Measurements from ENCODE around the gene UNG.
A peak's percentile ranks its signal among the peaks of the same experiment; 100 is the strongest.

Gene UNG

DNA sequence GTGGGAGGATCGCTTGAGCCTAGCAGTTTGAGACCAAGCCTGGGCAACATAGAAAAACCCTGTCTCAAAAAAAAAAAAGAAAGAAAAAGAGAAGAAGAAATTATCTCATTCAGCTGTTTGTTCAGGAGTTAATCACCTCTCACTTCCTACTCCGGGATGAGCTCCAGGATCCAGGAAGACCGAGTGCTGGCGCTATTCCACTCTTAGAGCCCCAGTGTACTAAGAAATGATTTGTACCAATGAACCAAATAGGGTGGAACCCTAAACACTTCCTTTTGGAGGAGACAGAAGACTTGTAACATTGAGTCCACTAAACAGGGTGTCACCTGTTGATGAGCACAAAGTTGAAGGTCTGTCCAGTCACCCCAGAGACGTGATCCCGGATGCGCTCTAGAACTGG is 7.7 kb upstream of the UNG start:
- no peak for DNase-seq (ENCODE audit: low read depth)

DNA sequence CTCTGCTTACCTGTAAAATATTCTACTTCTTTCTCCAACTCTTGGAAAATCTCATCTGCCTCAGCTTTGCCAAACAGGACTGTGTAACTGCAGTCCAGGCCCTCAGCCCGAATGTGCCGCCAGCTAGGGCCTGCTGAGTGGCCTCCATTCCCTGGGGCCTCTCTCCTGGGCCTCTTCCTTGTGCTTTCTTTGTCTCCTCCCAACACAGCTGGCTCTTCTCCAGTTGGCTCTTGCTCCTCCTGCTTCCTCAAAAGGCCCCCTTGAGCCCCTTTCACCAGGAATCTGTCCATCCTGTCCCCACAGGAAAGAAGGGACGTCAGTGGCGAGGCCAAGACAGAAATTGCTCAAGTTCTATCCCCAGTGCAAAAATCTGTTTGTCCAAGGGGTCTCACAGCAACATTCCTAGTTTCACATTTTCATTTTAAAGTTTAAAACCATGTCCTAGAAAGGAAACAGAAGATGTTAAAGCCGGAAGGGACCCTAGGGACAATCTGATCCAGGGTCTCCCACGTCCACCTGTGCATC is 4.8 kb upstream of the UNG start:
- DNase-seq (ENCODE audit: low read depth) = no peak

DNA sequence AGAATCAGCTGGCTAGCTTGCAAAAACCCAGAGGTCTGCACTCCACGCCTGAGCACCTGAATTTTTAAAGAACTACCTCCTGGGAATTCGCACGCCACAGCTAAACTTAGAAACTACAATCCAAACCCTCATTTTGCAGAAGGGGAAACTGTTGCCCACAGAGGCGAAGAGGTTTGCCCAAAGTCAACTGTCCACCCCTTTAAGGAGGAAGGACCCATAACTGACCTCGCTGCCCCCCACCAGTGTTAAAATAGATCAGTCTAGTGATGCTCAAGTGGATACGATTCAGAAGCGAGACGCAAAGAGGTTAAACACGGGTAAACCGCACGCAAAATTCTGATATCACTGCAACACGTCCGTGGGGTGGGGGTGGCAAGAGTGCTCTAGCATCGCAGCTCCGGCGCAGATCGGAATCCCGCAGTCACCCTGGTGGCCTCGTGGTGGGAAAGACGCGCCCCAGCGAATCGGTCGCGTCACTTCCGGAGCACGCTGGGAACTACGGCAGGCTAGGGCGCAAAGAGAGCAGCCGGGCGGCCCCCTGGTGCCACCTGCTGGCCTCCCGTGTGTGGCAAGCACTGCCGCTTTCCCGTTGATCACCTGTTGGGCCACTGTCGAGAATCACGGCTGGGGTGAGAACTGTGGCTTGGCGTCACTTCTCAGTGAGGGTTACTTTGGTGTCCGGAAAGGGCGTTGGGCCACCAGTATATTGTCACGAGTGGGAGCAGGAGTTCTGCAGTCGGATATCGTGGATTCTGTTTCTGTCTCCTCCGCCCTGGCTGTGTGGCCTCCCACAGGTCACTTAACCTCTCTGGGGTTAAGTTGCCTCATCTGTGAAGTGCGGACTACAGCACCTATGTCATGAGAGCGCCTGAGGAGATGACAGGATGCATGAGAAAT is 4.1 kb upstream of the UNG start, which contains the start of gene ALKBH2:
TSS of gene ALKBH2 (minus strand) at position 451 of the 897 bp plus-strand sequence. CDS start 686 bp downstream, outside the sequence.
- DNase-seq (ENCODE audit: low read depth) = peak; percentile 90

DNA sequence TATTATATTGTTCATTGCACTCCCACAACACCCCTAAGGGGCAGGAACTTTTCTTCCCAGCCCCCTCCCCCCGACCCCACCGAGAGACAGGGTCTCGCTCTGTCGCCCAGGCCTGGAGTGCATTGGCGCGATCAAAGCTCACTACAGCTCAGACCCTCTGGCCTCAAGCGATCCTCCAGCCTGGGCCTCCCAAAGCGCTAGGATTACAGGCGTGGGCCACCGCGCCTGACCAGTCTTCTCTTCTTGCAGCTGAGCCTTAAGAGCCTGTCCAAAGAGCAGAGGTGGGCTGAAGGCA is 310 bp upstream of the UNG start:
- no peak for DNase-seq (ENCODE audit: low read depth)

DNA sequence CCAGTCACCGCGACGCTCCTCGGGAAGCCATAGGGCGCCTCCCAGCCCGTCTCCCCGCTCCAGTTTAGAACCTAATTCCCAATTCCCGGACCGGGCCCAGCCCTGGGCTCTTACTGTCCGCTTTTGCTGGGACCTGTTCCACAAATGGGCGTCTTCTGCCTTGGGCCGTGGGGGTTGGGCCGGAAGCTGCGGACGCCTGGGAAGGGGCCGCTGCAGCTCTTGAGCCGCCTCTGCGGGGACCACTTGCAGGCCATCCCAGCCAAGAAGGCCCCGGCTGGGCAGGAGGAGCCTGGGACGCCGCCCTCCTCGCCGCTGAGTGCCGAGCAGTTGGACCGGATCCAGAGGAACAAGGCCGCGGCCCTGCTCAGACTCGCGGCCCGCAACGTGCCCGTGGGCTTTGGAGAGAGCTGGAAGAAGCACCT is 797 bp downstream of the UNG start:
- no peak for DNase-seq (ENCODE audit: low read depth)

DNA sequence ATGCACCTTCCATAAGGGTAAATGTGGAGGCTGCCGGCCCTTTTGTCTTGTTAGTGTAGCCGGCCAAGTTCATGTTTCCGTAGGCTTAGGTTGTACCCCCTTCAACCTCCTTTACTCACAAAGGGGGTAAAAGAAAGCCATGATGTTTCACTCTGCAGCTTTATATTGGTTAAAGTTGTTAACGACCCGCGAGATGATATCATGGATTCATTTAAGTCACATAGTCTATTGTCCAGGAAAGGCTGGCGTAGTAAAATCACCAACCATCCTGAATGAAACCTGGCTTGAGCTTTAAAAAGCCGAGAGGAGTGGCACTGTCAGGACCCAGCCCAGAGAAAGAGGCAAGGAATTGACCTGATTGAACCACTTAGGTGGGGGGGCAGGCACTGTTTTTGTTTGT is 1.3 kb downstream of the UNG start:
- no peak for DNase-seq (ENCODE audit: low read depth)

DNA sequence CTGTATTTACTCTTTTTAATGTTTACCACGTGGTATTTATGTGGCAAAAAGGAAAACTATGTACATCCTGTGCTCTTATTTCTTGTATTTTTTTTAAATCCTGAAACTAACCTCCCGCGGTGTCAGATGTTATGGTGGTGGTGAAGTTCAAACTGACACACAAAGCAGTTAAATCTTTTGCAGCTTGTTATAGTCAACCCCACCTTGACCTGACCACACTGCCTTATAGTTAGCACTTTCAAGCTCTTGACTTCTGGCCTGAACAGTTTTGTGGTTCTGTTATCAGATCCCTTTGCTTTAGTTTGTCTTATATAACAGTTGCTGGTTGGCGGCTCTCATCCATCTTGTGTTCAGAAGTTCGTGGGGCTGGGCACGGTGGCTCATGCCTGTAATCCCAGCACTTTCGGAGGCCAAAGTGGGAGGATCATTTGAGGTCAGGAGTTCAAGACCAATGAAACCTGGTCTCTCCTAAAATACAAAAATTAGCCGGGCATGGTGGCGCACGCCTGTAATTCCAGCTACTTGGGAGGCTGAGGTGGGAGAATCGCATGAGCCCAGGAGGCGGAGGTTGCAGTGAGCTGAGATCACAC is 2.1 kb downstream of the UNG start:
- DNase-seq (ENCODE audit: low read depth) = no peak

DNA sequence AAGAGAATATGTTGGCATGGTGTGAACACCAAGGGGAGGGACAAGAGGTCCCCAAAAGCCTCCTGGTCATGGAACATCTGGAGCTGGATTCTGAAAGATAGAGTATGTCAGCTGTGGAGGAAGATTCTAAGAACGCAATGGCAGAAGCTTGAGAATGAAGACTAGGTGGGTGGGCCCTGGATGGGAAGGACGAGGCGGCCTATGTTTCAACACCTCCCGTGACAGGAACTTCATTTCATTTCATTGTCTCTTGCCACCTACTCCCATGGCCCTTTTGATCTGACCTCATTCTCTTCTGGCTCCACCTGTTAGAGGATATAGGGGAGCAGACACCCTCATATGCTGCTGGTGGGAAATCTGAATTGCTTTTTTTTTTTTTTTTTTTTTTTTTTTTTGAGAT is 3.3 kb downstream of the UNG start:
- DNase-seq (ENCODE audit: low read depth) = no peak

DNA sequence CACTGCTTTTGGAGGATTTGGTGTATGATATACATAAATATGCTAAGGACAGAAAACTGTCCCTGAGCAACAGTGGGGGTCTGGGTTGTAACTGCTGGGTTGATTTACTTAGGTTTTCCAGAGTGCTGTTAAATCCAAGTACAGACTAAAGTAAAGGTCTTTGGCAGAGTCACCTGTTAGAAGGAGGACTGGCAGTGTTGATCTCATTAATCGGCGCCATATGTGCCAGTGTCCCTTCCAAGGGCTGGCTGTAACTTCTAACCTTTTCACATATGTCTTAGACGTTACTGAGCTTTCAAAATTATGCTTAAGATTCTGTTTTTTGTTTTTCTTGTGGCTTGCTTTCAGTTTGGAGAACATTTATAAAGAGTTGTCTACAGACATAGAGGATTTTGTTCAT is 5.1 kb downstream of the UNG start:
- DNase-seq (ENCODE audit: low read depth) = no peak

DNA sequence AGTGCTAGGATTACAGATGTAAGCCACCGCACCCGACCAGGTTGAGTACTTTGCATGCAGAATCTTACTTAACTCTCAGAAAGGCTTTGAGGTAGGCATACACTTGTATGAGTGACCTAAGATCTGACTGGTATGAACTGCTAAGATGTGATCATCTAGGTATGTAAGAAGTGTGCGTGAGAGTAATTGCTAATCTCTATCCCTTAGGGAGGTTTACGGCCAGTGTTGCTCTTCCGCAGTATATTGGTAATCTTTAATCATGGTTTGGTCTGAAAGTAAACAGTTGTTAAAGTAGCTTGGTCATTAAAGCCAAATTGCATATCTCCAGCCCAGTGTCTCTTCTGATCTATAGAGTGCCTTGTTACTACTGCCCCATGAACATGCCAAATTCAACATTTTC is 7.8 kb downstream of the UNG start:
- DNase-seq (ENCODE audit: low read depth) = no peak

DNA sequence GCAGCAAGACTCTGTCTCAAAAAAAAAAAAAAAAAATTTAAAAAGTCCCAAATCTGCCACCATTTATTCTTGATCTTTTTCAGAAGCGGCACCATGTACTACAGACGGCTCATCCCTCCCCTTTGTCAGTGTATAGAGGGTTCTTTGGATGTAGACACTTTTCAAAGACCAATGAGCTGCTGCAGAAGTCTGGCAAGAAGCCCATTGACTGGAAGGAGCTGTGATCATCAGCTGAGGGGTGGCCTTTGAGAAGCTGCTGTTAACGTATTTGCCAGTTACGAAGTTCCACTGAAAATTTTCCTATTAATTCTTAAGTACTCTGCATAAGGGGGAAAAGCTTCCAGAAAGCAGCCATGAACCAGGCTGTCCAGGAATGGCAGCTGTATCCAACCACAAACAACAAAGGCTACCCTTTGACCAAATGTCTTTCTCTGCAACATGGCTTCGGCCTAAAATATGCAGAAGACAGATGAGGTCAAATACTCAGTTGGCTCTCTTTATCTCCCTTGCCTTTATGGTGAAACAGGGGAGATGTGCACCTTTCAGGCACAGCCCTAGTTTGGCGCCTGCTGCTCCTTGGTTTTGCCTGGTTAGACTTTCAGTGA is 12.5 kb downstream of the UNG start:
- DNase-seq (ENCODE audit: low read depth) = no peak

DNA sequence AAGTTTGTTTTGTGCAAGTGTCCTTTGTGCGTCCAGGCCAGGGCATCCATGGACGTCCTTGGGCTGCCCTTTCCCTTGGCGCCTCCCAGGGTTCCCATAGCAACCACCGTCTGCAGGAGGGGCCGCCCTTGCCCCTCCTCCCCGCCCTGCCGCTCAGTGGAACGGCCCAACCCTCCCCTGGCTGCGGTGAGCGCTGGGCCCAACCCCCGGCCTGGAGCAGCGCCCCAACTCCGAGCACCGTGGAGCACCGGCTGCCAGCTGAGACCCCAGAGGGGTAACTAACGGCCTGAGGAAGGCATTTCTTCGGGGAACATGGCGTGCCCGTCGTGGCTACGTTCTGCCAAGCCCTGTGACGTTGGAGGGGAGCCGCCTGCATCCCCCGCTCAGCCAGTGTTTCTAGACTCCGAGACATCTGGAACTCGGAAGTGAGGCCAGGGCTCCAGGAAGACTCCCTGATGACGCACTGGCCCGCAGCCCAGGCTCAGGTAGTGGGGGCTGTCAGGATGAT is 13.6 kb downstream of the UNG start:
- peak; percentile 17 for DNase-seq (ENCODE audit: low read depth)

DNA sequence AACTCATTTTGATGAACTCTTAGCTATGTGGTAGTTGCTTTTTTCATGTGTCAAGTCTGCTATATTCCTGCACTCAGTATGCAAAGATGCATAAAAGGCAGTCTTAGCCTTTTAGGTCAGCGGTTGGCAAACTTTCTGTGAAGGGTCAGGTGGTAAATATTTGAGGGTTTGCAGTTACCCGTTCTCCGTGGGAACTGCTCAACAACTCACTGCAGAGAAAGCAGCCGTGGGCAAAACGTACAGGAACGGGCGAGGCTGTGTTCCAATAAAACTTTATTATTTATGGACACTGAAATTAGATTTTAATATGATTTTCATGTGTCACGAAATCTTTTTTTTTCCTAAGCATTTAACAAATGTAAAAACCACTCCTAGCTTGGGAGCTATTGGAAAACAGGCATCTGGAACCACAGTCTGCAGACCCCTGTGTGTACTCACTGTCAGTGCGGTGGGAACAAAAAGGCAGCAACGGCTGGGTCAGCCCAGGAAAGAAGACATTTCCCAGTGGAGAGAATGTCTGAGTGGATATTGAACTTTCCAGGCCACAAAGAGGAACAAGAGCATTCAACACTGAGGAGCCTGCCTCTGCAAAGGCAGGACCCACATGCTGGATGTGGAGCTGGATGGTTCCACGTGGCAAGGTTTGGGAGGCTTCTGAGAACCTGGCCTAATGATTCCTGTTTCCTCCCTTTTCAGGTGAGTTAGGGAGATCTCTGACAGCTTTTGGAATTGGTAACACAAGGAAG is 15.5 kb downstream of the UNG start:
- no peak for DNase-seq (ENCODE audit: low read depth)

DNA sequence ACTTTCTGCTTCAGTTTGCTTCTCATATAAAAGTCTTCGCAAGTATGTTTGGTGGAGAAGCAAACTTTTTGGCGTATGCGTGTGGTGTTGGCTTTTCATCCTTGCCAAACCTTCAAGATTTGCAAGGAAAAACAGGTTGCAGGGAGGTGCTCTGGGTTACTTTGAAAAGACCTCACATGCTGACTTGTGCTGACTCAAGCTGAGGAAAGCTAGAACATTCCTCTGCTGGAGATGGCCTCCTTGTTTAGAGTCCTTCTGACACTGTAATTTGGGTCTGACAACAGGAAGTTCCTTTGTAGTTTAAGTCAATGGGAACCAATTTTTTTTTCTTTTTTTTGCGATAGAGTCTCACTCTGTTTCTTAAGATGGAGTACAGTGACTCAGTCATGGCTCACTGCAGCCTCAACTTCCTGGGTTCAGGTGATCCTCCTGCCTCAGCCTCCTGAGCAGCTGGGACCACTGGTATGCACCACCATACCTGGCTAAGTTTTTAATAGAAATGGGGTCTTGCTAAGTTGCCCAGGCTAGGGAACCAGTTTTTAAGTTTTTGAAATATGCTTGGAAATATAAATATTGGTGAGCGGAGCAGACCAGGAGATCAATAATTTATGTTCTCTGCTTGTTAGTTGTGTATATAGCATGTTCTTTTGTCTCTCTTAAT is 16.4 kb downstream of the UNG start:
- no peak for DNase-seq (ENCODE audit: low read depth)

DNA sequence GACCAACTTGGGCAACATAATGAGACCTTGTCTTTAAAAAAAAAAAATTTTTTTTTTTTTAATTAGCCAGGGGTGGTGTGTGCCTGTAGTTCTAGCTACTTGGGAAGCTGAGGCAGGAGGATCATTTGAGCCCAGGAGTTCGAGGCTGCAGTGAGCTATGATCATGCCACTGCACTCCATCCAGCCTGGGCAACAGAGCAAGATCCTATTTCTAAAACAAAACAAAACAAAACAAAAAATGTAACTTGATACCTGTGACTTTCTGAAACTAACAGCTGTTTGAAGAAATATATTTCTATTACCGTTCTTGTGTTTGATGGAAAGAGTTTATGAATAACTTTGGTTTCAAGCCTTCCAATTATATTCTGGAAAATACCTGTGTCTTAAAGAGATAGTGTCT is 17.2 kb downstream of the UNG start:
- no peak for DNase-seq (ENCODE audit: low read depth)

DNA sequence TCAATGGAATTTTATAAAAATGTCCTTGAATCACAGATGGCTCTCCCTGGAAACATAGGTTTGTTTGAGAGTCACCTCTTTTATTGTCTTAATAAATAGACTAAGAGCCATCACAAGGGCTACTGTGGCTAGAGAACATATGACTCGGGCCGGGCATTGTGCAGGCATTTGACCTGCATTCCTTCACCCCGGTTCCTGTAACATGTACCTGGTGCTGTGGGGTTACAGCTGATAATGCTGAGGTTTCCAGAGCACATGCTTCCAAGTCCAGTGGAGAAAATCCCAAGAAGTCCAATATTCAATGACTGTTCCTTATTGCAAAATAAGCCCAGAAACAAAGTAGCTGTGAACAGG is 18.0 kb downstream of the UNG start:
- no peak for DNase-seq (ENCODE audit: low read depth)

DNA sequence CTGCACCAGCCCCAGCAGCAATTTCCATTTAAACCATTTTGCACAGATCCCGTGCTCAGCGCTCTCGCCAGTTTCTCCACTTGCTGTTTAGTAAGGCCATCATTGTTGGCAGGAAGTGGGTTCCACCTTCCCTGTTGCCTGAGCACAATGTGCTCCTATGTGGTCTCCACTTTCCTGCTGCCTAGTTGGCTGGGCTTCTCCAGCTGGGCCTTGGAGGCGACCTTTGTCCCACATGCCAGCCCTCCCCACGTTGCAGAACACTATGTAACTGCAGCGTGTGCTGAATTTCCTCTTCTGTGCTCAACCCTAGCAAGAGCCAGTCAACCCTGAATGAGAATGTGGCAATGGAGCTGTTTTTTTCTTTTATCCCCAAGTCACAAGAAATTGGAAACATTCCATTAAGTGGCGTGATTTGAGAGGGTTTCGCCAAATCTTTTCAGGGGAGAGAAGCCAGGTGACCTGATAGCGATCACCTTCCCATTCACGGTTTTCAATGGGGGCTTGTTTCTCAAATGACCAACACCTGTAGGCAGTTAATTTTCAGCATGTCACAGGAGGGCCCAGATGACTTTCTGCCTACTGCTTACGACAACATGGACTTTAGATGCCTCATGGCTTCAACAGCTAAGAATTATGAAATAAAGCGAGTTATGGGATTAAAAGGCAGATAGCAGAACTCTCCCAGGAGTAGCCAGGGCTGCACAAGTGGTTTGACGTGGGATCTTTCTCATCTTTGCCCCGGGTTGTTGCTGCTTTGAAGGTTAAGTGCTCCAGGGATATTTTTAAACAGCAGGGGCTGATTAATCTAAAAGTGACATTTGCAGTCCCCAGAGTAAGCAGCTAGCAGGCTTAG is 18.6 kb downstream of the UNG start, which contains the start of gene ACACB:
TSS of gene ACACB (plus strand) at position 830 of the 853 bp plus-strand sequence. CDS start 22,819 bp downstream, outside the sequence.
- no peak for DNase-seq (ENCODE audit: low read depth)

DNA sequence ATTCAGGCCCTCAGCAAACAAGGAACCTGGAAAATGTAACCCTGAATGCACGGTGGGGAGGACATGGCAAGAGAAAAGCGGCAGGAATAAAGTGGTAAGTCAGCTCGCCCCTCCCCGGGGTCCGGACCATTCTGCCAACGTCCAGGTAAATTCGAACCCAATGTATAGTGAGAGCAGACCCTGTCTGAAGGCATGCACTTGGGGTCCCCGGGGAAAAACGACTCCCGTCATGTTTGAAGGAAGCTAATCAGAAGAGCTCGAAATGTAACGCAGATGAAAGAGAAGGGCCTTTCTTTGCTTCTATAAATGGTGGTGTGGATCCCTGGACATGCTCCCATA is 19.2 kb downstream of the UNG start:
- no peak for DNase-seq (ENCODE audit: low read depth)

DNA sequence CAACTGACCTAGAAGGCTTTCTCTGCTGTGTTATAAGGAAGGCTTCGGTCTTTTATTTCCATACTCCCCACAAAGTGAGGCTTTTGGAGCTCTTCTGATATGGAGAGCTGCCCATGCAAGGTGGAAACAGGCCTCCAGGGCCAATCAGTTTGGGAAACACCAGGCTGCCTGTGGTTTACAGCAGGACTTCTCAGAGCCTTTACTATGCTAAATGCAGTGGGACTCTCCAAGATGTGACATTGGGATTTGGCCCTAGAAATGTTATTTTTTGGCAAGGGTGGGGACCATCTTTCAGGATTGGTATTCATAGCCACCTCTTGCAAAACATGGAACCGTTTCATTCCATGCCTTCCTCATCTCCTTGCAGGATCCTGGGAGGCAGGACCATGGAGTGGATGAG is 22.7 kb downstream of the UNG start:
- DNase-seq (ENCODE audit: low read depth) = no peak

DNA sequence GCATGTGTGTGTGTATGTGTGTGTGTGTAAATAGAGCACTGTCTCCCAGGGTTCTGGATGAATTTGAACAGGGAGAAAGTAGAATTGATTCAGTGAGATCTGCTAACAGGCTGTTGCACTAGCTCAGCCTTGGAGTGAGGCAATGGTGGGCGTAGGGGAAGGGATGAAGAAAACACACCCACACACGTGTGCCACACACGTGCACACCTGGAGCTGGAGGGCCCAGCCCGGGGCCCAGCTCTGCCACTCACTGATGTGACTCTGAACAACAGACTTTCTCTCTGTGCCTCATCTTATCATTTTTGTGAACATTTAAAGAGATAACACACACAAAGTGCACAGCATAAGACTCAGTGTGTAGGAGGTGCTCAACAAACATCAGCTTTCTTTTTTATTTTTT is 23.2 kb downstream of the UNG start:
- DNase-seq (ENCODE audit: low read depth) = no peak

DNA sequence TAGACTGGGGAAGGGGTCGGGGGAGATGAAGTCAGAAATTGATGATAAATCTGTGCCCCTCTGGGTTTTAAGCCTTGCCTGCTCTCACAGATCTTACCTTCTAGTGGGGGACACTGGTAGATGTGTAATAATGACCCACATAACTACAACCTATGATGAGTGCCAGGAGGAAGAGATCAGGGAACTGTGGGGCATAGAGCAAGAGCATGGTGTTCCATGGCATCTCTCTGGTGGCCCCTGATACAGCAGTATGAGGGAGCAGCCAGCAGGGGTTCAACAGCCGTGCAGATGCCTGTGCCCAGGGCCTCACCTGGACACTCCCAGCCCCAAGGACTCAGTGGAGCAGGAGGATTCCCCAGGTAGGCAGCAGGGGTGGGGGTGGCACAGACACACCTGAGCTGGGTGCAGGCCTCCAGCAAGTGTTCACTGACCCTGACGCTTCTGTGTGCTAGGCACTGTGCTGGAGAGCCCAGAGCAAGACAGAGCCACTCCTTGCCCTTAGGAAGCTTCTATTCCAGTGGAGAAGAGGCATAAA is 24.0 kb downstream of the UNG start:
- no peak for DNase-seq (ENCODE audit: low read depth)
